Stimulated activated CD4-positive, alpha-beta T cell treated with anti-CD3 and anti-CD28 coated beads, Interleukin-1b, Interleukin-23, amount 100 ng/mL, for 1 hour (primary cell): ENCODE data around the gene GABRE.

Experiments
- DNase-seq, 2 donors: peaks; one replicate each; pipeline ENCODE4 v3.0.0-alpha.2; 2020; ENCODE audit warnings: low read depth in 2 of 2

Gene GABRE

GRCh38 chrX:151974336-151975227 lies at the start of gene GABRE:
Gene GABRE, minus strand, starts transcription at chrX:151974676. Its CDS starts 51 bp downstream, at chrX:151974625.
- DNase-seq = no peak

- DNase-seq = no peak
Observed at GRCh38 chrX:152020888-152021287, 46.4 kb upstream of the GABRE start.

GRCh38 chrX:151999813-152000212 lies 25.3 kb upstream of the GABRE start:
- DNase-seq = no peak

GRCh38 chrX:151997539-151997938 lies 23.1 kb upstream of the GABRE start:
- DNase-seq = no peak

GRCh38 chrX:151996347-151996746 lies 21.9 kb upstream of the GABRE start:
- no peak for DNase-seq

GRCh38 chrX:151994476-151994875 lies 20.0 kb upstream of the GABRE start:
- no peak for DNase-seq

GRCh38 chrX:151988706-151989299 lies 14.3 kb upstream of the GABRE start:
- DNase-seq = no peak

- DNase-seq = no peak
Observed at GRCh38 chrX:151987108-151987507, 12.6 kb upstream of the GABRE start.

- no peak for DNase-seq
Observed at GRCh38 chrX:151985955-151986354, 11.5 kb upstream of the GABRE start.

GRCh38 chrX:151985531-151985930 lies 11.1 kb upstream of the GABRE start:
- no peak for DNase-seq

GRCh38 chrX:151984902-151985301 lies 10.4 kb upstream of the GABRE start:
- DNase-seq = no peak

GRCh38 chrX:151984328-151984727 lies 9.9 kb upstream of the GABRE start:
- no peak for DNase-seq

- DNase-seq = no peak
Observed at GRCh38 chrX:151983186-151983585, 8.7 kb upstream of the GABRE start.

GRCh38 chrX:151982222-151982621 lies 7.7 kb upstream of the GABRE start:
- DNase-seq = no peak

GRCh38 chrX:151981129-151981528 lies 6.7 kb upstream of the GABRE start:
- no peak for DNase-seq

GRCh38 chrX:151977923-151978322 lies 3.4 kb upstream of the GABRE start:
- DNase-seq = no peak

- DNase-seq = no peak
Observed at GRCh38 chrX:151977009-151977408, 2.5 kb upstream of the GABRE start.

GRCh38 chrX:151975736-151976275 lies 1.3 kb upstream of the GABRE start:
- DNase-seq = no peak

GRCh38 chrX:151975228-151975593 lies 735 bp upstream of the GABRE start:
- no peak for DNase-seq

GRCh38 chrX:151973851-151974335 lies 583 bp downstream of the GABRE start:
- no peak for DNase-seq

GRCh38 chrX:151973060-151973661 lies 1.3 kb downstream of the GABRE start:
- DNase-seq = no peak

GRCh38 chrX:151970661-151971060 lies 3.8 kb downstream of the GABRE start:
- DNase-seq = no peak
